ENCODE results near the gene PIGT.
A peak's percentile ranks its signal among the peaks of the same experiment; 100 is the strongest.

PIGT gene

DNA sequence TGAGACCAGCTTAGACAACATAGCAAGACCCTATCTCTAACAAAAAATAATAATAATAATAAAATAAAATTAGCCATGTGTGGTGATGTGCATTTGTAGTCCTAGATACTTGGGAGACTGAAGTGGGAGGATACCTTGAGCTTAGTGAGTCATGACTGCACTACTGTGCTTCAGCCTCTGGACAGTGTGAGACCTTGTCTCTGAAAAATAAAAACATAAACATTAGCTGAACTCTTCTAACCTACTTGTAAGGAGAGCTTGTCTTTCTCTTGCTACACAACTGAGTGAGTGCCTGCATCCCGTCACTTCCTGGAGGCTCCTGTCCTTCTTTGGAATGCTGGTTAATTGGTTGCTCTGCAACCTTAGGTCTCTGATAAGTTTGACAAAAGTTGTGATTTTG, 13.0 kb upstream of the PIGT start:
- no peak for DNase-seq
- Histone ChIP-seq H3K4me1 (peaks cover 0 to 9% (median 3%) of the 10 kb centered on the region in 4 donors), H3K27me3 (no peaks in the 10 kb centered on the region), H3K27ac (no peak overlapping the region), H3K4me3 (no peak overlapping the region), H3K9me3 (peaks cover 0 to 7% (median 5%) of the 10 kb centered on the region in 3 donors), H3K36me3 (no peaks in the 10 kb centered on the region)
- intact Hi-C loops (cut with DNase I; ENCODE audit: low total_unique reads), result no loop called here
- TF ChIP-seq, protein P1, sequence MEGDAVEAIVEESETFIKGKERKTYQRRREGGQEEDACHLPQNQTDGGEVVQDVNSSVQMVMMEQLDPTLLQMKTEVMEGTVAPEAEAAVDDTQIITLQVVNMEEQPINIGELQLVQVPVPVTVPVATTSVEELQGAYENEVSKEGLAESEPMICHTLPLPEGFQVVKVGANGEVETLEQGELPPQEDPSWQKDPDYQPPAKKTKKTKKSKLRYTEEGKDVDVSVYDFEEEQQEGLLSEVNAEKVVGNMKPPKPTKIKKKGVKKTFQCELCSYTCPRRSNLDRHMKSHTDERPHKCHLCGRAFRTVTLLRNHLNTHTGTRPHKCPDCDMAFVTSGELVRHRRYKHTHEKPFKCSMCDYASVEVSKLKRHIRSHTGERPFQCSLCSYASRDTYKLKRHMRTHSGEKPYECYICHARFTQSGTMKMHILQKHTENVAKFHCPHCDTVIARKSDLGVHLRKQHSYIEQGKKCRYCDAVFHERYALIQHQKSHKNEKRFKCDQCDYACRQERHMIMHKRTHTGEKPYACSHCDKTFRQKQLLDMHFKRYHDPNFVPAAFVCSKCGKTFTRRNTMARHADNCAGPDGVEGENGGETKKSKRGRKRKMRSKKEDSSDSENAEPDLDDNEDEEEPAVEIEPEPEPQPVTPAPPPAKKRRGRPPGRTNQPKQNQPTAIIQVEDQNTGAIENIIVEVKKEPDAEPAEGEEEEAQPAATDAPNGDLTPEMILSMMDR (IDR thresholded peaks at IDR 0.05), result no peak

GRCh38 chr20:45404438-45404837, 11.5 kb upstream of the PIGT start:
- Histone ChIP-seq H3K4me3 (no peak overlapping the region), H3K27ac (peak overlapping the region in 1 of 2 donors; percentile 99), H3K9me3 (peaks cover 0 to 7% (median 5%) of the 10 kb centered on the region in 3 donors), H3K36me3 (peaks cover 5 to 8% (median 7%) of the 10 kb centered on the region in 3 donors), H3K27me3 (no peaks in the 10 kb centered on the region), H3K4me1 (peaks cover 0 to 24% (median 14%) of the 10 kb centered on the region in 4 donors)
- intact Hi-C loops (cut with DNase I; ENCODE audit: low total_unique reads), result no loop called here
- no peak for DNase-seq
- TF ChIP-seq, protein P1 (IDR thresholded peaks at IDR 0.05), result no peak

- DNase-seq, result peak in 1 of 2 donors; percentile 82
- TF ChIP-seq, protein P1 (IDR thresholded peaks at IDR 0.05), result no peak
- H3K9me3 ChIP-seq, result peaks cover 0 to 4% (median 2%) of the 10 kb centered on the region in 3 donors
- H3K4me1 ChIP-seq, result peaks cover 0 to 36% (median 25%) of the 10 kb centered on the region in 4 donors
- H3K36me3 ChIP-seq, result peaks cover 18 to 20% (median 20%) of the 10 kb centered on the region in 3 donors
- no peaks in the 10 kb centered on the region for H3K27me3 ChIP-seq
- H3K4me3 ChIP-seq, result peak overlapping the region; percentile 92 to 97
- intact Hi-C loops (cut with DNase I; ENCODE audit: low total_unique reads), result loop anchor here (5.0 kb wide), 1 partner anchor 33 kb away; no protein-coding TSS in a partner anchor
- peak overlapping the region; percentile 97 to 99 for H3K27ac ChIP-seq
These were observed 10.2 kb upstream of the PIGT start for GRCh38 chr20:45405571-45406259.

GRCh38 chr20:45406260-45407066, 9.5 kb upstream of the PIGT start:
- peak overlapping the region; percentile 97 to 99 for H3K27ac ChIP-seq
- peaks cover 26 to 28% (median 27%) of the 10 kb centered on the region in 3 donors for H3K36me3 ChIP-seq
- peaks cover 0 to 44% (median 28%) of the 10 kb centered on the region in 4 donors for H3K4me1 ChIP-seq
- DNase-seq, result peak; percentile 71 to 94
- intact Hi-C loops (cut with DNase I; ENCODE audit: low total_unique reads), result loop anchor here (5.0 kb wide), 1 partner anchor 34 kb away; no protein-coding TSS in a partner anchor
- H3K4me3 ChIP-seq, result peak overlapping the region; percentile 92 to 97
- H3K27me3 ChIP-seq, result no peaks in the 10 kb centered on the region
- H3K9me3 ChIP-seq, result no peaks in the 10 kb centered on the region
- TF ChIP-seq, protein P1 (IDR thresholded peaks at IDR 0.05), result no peak

GRCh38 chr20:45407067-45407745, 8.7 kb upstream of the PIGT start:
- intact Hi-C loops (cut with DNase I; ENCODE audit: low total_unique reads), result loop anchor here (5.0 kb wide), 1 partner anchor 35 kb away; no protein-coding TSS in a partner anchor
- Histone ChIP-seq H3K36me3 (peaks cover 31 to 34% (median 33%) of the 10 kb centered on the region in 3 donors), H3K9me3 (no peaks in the 10 kb centered on the region), H3K4me3 (peak overlapping the region; percentile 92 to 97), H3K4me1 (peaks cover 0 to 46% (median 28%) of the 10 kb centered on the region in 4 donors), H3K27me3 (no peaks in the 10 kb centered on the region), H3K27ac (peak overlapping the region; percentile 97 to 99)
- TF ChIP-seq, protein P1 (IDR thresholded peaks at IDR 0.05), result no peak
- peak; percentile 65 to 87 for DNase-seq

Measured in tibial artery (tissue), 4 donors.